ENCODE results near the gene CHAC1. TPM values are rescaled to one million over a fixed set of nuclear protein-coding genes. Genes with fewer than 3 reads are reported as not detected.

The CHAC1 gene
- total RNA-seq, 1 experiment from 2014 or later, result 48.7 TPM

- H3K4me1 Mint-ChIP-seq, result no peaks in the 10 kb centered on the region
Observed at GRCh38 chr15:41001524-41002214, 48.4 kb downstream of the CHAC1 start.

More at GRCh38 chr15:41001524-41002214, 48.4 kb downstream of the CHAC1 start:
- no peak overlapping the region for H3K4ac ChIP-seq (ENCODE audit: low read depth, low read length)
- no peak overlapping the region for H3K4me2 ChIP-seq (ENCODE audit: insufficient read depth, insufficient read length, low read length)
- H3K79me1 ChIP-seq (ENCODE audit: insufficient read depth, low read depth, low read length, poor library complexity, severe bottlenecking), result no peaks in the 10 kb centered on the region
- no peak overlapping the region for H3K18ac ChIP-seq (ENCODE audit: insufficient read length, low read depth, low read length)
- no peaks in the 10 kb centered on the region for H3K4me1 ChIP-seq (ENCODE audit: insufficient read depth, low read length)
- H2BK5ac ChIP-seq (ENCODE audit: insufficient read length, low read length), result no peak overlapping the region
- Mint-ChIP-seq H3K4me3 (no peak overlapping the region), H3K36me3 (ENCODE audit: insufficient read depth in 1 of 3, low read depth in 3 of 3) (peaks cover 10 to 58% (median 35%) of the 10 kb centered on the region in 3 experiments), H3K9me3 (no peaks in the 10 kb centered on the region), H3K27ac (no peak overlapping the region), H3K27me3 (ENCODE audit: low read depth) (no peaks in the 10 kb centered on the region)
- no peak overlapping the region for H2AK5ac ChIP-seq (ENCODE audit: insufficient read length, low read length)
- H2AFZ ChIP-seq (ENCODE audit: low read length), result no peak overlapping the region
- no peak overlapping the region for H3K23ac ChIP-seq (ENCODE audit: insufficient read length, low read depth, low read length)
- DNase-seq, result no peak
- no peak overlapping the region for H3K56ac ChIP-seq (ENCODE audit: insufficient read length, low read depth, low read length)
- no peaks in the 10 kb centered on the region for H3K9me3 ChIP-seq (ENCODE audit: control insufficient read depth, low read depth, low read length)
- no peak overlapping the region for H4K91ac ChIP-seq (ENCODE audit: insufficient read length, low read depth, low read length)
- H3K27me3 ChIP-seq (ENCODE audit: insufficient read depth, low read length), result no peaks in the 10 kb centered on the region
- no peak overlapping the region for H2BK12ac ChIP-seq (ENCODE audit: insufficient read length, low read depth, low read length)
- no peaks in the 10 kb centered on the region for H4K20me1 ChIP-seq (ENCODE audit: control insufficient read depth, insufficient read depth, insufficient read length)
- no peak overlapping the region for H2BK15ac ChIP-seq (ENCODE audit: low read depth, low read length)
- H3K27ac ChIP-seq (ENCODE audit: insufficient read length, low read depth, low read length), result no peak overlapping the region
- H2BK20ac ChIP-seq (ENCODE audit: low read depth, low read length, poor library complexity, severe bottlenecking), result no peak overlapping the region
- no peak for TF ChIP-seq CTCF (conservative IDR thresholded peaks at IDR 0.05)
- H3K79me2 ChIP-seq (ENCODE audit: insufficient read depth, low read length), result 0 out of 2 replicates have a peak, but pooled peaks cover 2% of the 10 kb centered on the region
- no peaks in the 10 kb centered on the region for H3K23me2 ChIP-seq (ENCODE audit: insufficient read length, low read depth, low read length, poor library complexity, severe bottlenecking)
- H3T11ph ChIP-seq (ENCODE audit: low read length), result no peak overlapping the region
- H4K5ac ChIP-seq (ENCODE audit: insufficient read length, low read depth, low read length), result no peak overlapping the region
- no peak overlapping the region for H3K14ac ChIP-seq (ENCODE audit: insufficient read depth, low read length)
- no peak overlapping the region for H3K9ac ChIP-seq (ENCODE audit: extremely low read depth, insufficient read length, low read length)
- no peak overlapping the region for H2BK120ac ChIP-seq (ENCODE audit: low read depth, low read length, poor library complexity, severe bottlenecking)
- no peak overlapping the region for H4K8ac ChIP-seq (replicated peaks; ENCODE audit: insufficient read length, low read depth, low read length)
- no CpG with 5 or more reads among the region's 5 CpGs for WGBS (ENCODE audit: extremely low coverage, insufficient read length, low lambda C conversion rate)

All from H9 (cell line).